GM12872 (cell line): ENCODE measurements around the gene ACSS2.

Experiments used
- CTCF ChIP-seq: IDR thresholded peaks from 3 replicates; pipeline ENCODE4 v1.5.1; 2011; ENCODE audit warnings: low read depth, mild to moderate bottlenecking, low read length, moderate library complexity; ENCODE audit not compliant: insufficient read depth

The ACSS2 gene

GRCh38 chr20:34849778-34850177, 26.6 kb upstream of the ACSS2 start:
- no peak for TF ChIP-seq CTCF

DNA sequence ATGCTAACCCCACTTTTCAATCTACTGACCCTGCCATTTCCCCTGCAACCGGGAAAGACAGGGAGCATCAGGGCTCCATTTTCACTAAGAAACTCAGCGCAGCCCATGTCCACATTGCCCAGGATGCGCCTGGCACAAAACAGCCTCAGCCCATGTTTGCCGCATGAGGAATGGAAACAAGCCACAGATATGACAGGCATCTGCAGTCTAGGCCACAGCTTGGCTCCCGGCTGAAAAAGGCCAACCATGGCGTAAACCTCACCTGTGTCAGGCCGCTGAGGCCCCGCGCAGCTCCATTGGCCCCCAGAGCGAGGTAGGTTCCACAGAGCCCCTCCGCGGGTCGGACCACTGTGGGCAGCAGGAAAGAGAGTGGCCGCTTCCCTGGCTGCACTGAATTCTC, 25.4 kb upstream of the ACSS2 start:
- no peak for TF ChIP-seq CTCF

DNA sequence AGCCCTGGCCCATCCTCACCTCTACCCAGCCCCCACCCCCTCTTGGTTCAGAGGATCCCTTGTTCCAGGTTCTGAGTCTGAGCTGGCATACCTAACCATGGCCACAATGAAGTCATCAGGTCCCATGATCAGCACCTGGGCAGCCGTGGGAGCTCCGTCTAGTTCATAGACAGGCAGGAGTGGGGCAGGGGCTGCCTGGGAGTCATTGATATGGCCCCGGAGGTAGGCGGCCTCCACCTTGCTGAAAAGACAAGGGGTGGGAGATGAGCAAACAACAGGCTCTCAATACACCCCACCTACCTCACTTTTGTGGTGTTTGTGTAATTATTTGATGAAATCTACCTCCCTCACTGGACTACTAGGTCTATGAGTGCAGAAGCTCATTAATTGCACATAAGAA, 24.1 kb upstream of the ACSS2 start:
- no peak for TF ChIP-seq CTCF

DNA sequence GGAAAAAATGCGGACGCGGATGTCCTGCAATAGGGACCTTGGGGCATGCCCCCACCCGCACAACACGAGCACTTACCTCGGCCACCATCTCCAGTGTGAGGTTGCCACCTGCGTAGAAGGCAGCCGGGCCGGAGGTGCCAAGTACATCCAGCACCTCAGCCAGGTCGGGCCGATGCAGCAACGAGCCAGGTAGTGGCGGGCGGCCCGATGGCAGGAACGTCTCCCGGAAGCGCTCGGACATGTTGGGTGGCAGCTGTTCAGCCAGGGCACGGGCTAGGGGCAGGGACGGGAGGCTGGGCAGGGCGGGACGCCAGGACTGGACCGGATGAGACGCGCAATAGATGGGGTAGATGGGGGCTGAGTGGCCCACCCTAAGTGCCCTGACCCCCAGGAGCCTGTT, 17.0 kb upstream of the ACSS2 start:
- no peak for TF ChIP-seq CTCF

DNA sequence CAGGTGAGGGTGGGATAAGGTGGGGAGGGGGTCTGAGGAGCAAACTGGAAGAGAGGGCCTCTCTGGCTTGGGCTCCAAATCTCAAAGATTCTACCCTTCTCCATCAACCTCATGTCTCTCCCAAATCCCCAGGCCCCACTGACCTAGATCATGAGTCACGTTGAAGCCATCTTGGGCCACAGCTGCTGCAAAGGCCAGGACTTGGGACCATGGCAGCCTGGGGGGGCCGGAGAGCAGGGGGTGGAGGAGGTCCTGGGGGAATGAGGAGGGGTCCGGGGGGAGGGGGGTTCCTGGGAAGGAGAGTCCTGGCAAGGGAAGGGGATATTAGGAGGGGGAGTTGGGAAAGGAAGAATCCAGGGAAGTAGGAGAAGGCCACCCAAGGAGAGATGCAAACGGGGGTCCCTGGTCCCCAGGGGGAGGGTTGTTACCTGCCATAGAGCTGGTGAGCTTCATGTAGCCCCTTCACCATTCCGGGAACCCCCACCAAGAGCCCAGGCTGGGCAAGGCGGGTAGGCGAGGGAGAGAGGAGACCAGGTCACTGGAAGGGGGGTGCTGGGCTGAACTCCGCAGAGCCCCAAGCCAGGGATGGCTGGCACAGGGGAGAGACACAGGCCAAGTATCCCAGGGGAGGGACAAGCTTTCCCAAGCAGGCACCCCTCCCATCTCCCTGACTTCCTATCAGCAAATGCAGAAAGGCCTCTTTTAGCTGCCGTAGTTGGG, 16.4 kb upstream of the ACSS2 start:
- no peak for TF ChIP-seq CTCF

- TF ChIP-seq CTCF, result no peak
These were observed 14.9 kb upstream of the ACSS2 start for GRCh38 chr20:34861386-34862084.

GRCh38 chr20:34862724-34863123, 13.7 kb upstream of the ACSS2 start:
- no peak for TF ChIP-seq CTCF
